Astrocyte (in vitro differentiated cells and primary cell): ENCODE data around the gene CDK14.

ENCODE experiments used
- EZH2 ChIP-seq: IDR thresholded peaks from 2 replicates; pipeline ENCODE4 v1.6.1; 2012; ENCODE audit warnings: mild to moderate bottlenecking, low read length, inconsistent platforms; ENCODE audit not compliant: insufficient read depth
- TF ChIP-seq, protein P1 (sequence below): IDR thresholded peaks from 2 replicates; pipeline ENCODE4 v1.5.1; 2011; ENCODE audit warnings: low read depth, mild to moderate bottlenecking, inconsistent platforms, low read length, moderate library complexity; ENCODE audit not compliant: insufficient read depth

GRCh38 chr7:91196058-91196457, 599.9 kb downstream of the CDK14 start:
- TF ChIP-seq, protein P1, sequence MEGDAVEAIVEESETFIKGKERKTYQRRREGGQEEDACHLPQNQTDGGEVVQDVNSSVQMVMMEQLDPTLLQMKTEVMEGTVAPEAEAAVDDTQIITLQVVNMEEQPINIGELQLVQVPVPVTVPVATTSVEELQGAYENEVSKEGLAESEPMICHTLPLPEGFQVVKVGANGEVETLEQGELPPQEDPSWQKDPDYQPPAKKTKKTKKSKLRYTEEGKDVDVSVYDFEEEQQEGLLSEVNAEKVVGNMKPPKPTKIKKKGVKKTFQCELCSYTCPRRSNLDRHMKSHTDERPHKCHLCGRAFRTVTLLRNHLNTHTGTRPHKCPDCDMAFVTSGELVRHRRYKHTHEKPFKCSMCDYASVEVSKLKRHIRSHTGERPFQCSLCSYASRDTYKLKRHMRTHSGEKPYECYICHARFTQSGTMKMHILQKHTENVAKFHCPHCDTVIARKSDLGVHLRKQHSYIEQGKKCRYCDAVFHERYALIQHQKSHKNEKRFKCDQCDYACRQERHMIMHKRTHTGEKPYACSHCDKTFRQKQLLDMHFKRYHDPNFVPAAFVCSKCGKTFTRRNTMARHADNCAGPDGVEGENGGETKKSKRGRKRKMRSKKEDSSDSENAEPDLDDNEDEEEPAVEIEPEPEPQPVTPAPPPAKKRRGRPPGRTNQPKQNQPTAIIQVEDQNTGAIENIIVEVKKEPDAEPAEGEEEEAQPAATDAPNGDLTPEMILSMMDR = no peak
- no peak for TF ChIP-seq EZH2
